ENCODE measurements around the gene SETBP1.

Gene SETBP1

GRCh38 chr18:44731530-44732237 is 51.0 kb downstream of the SETBP1 start:
- no peak for DNase-seq (ENCODE audit: low spot score)

- DNase-seq (ENCODE audit: low spot score): no peak
Measured at GRCh38 chr18:44732238-44732563, 51.5 kb downstream of the SETBP1 start.

- no peak for DNase-seq (ENCODE audit: low spot score)
Measured at GRCh38 chr18:44732599-44732998, 51.9 kb downstream of the SETBP1 start.

- DNase-seq (ENCODE audit: low spot score): no peak
Measured at GRCh38 chr18:44733069-44733753, 52.5 kb downstream of the SETBP1 start.

GRCh38 chr18:44733754-44734465 is 53.2 kb downstream of the SETBP1 start:
- DNase-seq (ENCODE audit: low spot score): no peak

- DNase-seq (ENCODE audit: low spot score): no peak
Measured at GRCh38 chr18:44735096-44735495, 54.4 kb downstream of the SETBP1 start.

GRCh38 chr18:44736664-44737380 is 56.1 kb downstream of the SETBP1 start:
- no peak for DNase-seq (ENCODE audit: low spot score)

- no peak for DNase-seq (ENCODE audit: low spot score)
Measured at GRCh38 chr18:44737623-44738022, 56.9 kb downstream of the SETBP1 start.

GRCh38 chr18:44740000-44740399 is 59.3 kb downstream of the SETBP1 start:
- no peak for DNase-seq (ENCODE audit: low spot score)

GRCh38 chr18:44741085-44741484 is 60.4 kb downstream of the SETBP1 start:
- DNase-seq (ENCODE audit: low spot score): no peak

- no peak for DNase-seq (ENCODE audit: low spot score)
Measured at GRCh38 chr18:44741511-44741910, 60.8 kb downstream of the SETBP1 start.

- no peak for DNase-seq (ENCODE audit: low spot score)
Measured at GRCh38 chr18:44742126-44742525, 61.4 kb downstream of the SETBP1 start.

- no peak for DNase-seq (ENCODE audit: low spot score)
Measured at GRCh38 chr18:44742718-44743311, 62.1 kb downstream of the SETBP1 start.

GRCh38 chr18:44743631-44744030 is 62.9 kb downstream of the SETBP1 start:
- no peak for DNase-seq (ENCODE audit: low spot score)

GRCh38 chr18:44744161-44745121 is 63.8 kb downstream of the SETBP1 start:
- DNase-seq (ENCODE audit: low spot score): no peak

- DNase-seq (ENCODE audit: low spot score): no peak
Measured at GRCh38 chr18:44747157-44747556, 66.5 kb downstream of the SETBP1 start.

- no peak for DNase-seq (ENCODE audit: low spot score)
Measured at GRCh38 chr18:44748582-44748981, 67.9 kb downstream of the SETBP1 start.

GRCh38 chr18:44750774-44751173 is 70.1 kb downstream of the SETBP1 start:
- DNase-seq (ENCODE audit: low spot score): no peak

GRCh38 chr18:44754567-44754966 is 73.9 kb downstream of the SETBP1 start:
- no peak for DNase-seq (ENCODE audit: low spot score)

GRCh38 chr18:44758861-44759631 is 78.4 kb downstream of the SETBP1 start:
- no peak for DNase-seq (ENCODE audit: low spot score)

All from CD4-positive, alpha-beta T cell treated with Interleukin-6 at 100 ng/mL for 8 hours (primary cell).